ENCODE results near the gene FAM222B. TPM values are rescaled to one million over a fixed set of nuclear protein-coding genes. Genes with fewer than 3 reads are reported as not detected.

The FAM222B gene, protein sequence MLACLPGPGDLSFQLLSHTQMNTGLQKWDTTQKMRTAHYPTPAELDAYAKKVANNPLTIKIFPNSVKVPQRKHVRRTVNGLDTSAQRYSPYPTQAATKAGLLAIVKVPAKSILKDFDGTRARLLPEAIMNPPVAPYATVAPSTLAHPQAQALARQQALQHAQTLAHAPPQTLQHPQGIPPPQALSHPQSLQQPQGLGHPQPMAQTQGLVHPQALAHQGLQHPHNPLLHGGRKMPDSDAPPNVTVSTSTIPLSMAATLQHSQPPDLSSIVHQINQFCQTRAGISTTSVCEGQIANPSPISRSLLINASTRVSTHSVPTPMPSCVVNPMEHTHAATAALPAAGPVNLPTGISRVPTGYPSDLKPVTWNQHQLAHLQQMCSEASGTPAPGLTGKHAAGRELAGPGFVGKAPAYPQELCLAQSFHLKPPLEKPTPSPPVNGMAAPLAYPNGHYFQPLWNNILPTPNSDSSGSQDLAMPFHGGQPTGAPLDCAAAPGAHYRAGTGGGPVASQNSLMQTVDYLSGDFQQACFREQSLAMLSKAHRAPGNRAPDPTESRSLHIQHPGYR
- 10 to 100 TPM; 16.8 to 20.8 TPM for total RNA-seq

DNA sequence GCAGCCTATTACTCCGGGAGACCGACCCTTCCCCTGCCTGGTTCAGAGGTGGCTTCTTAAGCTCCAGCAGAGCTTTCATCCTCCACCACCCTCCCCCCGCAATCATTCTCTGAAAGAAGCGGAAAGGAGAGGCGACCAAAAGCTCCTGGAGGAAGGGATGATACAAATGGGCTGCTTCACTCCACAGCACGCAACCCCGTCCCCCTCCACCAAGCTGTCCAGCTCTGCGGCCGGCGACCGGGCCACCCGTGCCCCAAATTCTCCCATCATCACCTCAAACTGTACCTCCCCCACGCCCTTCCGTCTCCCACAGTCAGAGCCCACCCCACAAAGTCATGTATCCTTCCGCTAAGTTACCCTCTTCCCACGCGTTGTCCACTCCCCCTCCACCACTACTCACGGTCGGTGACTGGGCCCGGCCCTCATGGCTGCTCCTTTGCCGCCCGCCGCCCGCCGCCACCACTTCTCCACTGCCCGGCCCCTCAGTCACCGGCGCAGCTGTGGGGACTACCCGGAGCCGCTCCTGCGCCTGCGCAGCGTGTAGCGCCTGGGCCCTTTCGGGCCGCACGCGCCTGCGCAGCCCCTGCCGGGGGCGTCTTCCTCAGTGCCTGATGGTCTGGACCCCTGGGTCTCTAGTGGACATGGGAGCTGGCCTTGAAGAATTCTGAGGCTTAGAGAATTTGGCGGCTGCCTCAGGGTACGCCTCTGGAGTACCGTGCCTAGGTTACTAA, at the start of gene FAM222B:
Gene FAM222B, minus strand, starts transcription at position 509 of the 731 bp plus-strand sequence. CDS start 76,123 bp downstream, outside the sequence.
- Mint-ChIP-seq H3K4me1 (peaks cover 20% of the 10 kb centered on the region), H3K27ac (peak within 1 kb of the TSS; percentile 90), H3K9me3 (ENCODE audit: low read depth) (no peaks in the 10 kb centered on the region), H3K27me3 (no peaks in the 10 kb centered on the region), H3K4me3 (peak within 1 kb of the TSS; percentile 93), H3K36me3 (ENCODE audit: low read depth) (no peaks in the 10 kb centered on the region)
- ChIA-PET CTCF (interaction anchor here (0.6 to 1.8 kb wide), 20 partner anchors 10 to 123 kb away, joined by 3 to 15 read pairs (median 4); partner anchors contain the start of genes FLOT2, RPL23A and TLCD1), POLR2A (interaction anchor here (0.6 to 1.8 kb wide), 10 partner anchors 11 to 119 kb away, joined by 3 to 11 read pairs (median 4); partner anchors contain the start of gene NEK8)
- DNase-seq (peak; percentile 93), ATAC-seq (peak; percentile 99)
- intact Hi-C loops (cut with DNase I, micrococcal nuclease), result loop anchor here (1.0 to 5.0 kb wide), 8 partner anchors 12 to 115 kb away; partner anchors contain the start of genes DHRS13 (in 1 of the 2) and PHF12 (in 1 of the 2)

DNA sequence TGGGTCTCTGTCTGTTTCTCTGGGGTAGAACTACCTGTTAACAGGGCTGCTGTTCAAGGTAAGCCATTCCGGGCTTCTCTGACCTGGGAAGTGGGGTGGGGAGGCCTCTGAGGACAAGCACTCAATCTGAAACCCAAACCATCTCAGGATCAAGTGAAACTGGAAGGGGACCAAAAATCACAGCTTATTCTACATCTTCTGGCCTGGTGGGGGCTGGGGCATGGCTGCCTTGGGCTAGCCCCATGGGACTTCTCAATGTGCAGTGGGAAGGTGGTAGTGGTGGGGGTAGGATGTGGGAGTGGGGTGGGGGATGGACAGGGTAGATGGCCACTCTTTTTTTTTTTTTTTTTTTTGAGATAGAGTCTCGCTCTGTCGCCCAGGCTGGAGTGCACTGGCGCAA, 49.4 kb upstream of the FAM222B start:
- H3K27ac Mint-ChIP-seq, result peak overlapping the region; percentile 55
- intact Hi-C loops (cut with DNase I, micrococcal nuclease), result loop anchor here in 1 of 2 experiments (2.0 kb wide), 1 partner anchor 35 kb away; no protein-coding TSS in a partner anchor
- ATAC-seq, result no peak

GRCh38 chr17:28891201-28891600, 48.6 kb upstream of the FAM222B start:
- intact Hi-C loops (cut with DNase I, micrococcal nuclease), result no loop called here
- no peak for DNase-seq
- CTCF ChIA-PET, result interaction anchor here (0.6 to 1.5 kb wide), 2 partner anchors 27 to 107 kb away, joined by 3 read pairs; no protein-coding TSS in a partner anchor
- Mint-ChIP-seq H3K4me3 (no peak overlapping the region), H3K27ac (peak overlapping the region; percentile 55), H3K27me3 (no peaks in the 10 kb centered on the region), H3K36me3 (ENCODE audit: low read depth) (peaks cover 20% of the 10 kb centered on the region), H3K9me3 (ENCODE audit: low read depth) (no peaks in the 10 kb centered on the region), H3K4me1 (peaks cover 53% of the 10 kb centered on the region)
- no peak for ATAC-seq
- POLR2A ChIA-PET, result no interaction called here

More for the DNA sequence above, 49.4 kb upstream of the FAM222B start:
- Mint-ChIP-seq H3K36me3 (ENCODE audit: low read depth) (peaks cover 20% of the 10 kb centered on the region), H3K4me1 (peaks cover 59% of the 10 kb centered on the region), H3K4me3 (no peak overlapping the region), H3K27me3 (no peaks in the 10 kb centered on the region), H3K9me3 (ENCODE audit: low read depth) (no peaks in the 10 kb centered on the region)
- POLR2A ChIA-PET, result interaction anchor here (0.6 kb wide), 2 partner anchors 20 to 362 kb away, joined by 3 to 7 read pairs; no protein-coding TSS in a partner anchor
- DNase-seq, result no peak
- CTCF ChIA-PET, result interaction anchor here (1.3 to 1.5 kb wide), 3 partner anchors 10 to 27 kb away, joined by 3 to 7 read pairs (median 5); no protein-coding TSS in a partner anchor

- intact Hi-C loops (cut with DNase I, micrococcal nuclease), result no loop called here
- H3K27ac Mint-ChIP-seq, result peak overlapping the region; percentile 21
- H3K9me3 Mint-ChIP-seq (ENCODE audit: low read depth), result no peaks in the 10 kb centered on the region
- CTCF ChIA-PET, result no interaction called here
- no peak for DNase-seq
- H3K27me3 Mint-ChIP-seq, result no peaks in the 10 kb centered on the region
- H3K4me3 Mint-ChIP-seq, result no peak overlapping the region
- H3K4me1 Mint-ChIP-seq, result peaks cover 43% of the 10 kb centered on the region
- peaks cover 19% of the 10 kb centered on the region for H3K36me3 Mint-ChIP-seq (ENCODE audit: low read depth)
- POLR2A ChIA-PET, result interaction anchor here (0.6 to 0.7 kb wide), 2 partner anchors 47 to 143 kb away, joined by 4 read pairs; partner anchors contain the start of gene FAM222B
- ATAC-seq, result no peak
Observed at GRCh38 chr17:28889996-28890395, 47.4 kb upstream of the FAM222B start.

GRCh38 chr17:28888832-28889231, 46.2 kb upstream of the FAM222B start:
- no peak for ATAC-seq
- intact Hi-C loops (cut with DNase I, micrococcal nuclease), result no loop called here
- Mint-ChIP-seq H3K36me3 (ENCODE audit: low read depth) (peaks cover 19% of the 10 kb centered on the region), H3K27me3 (no peaks in the 10 kb centered on the region), H3K4me3 (no peak overlapping the region), H3K27ac (no peak overlapping the region), H3K4me1 (peaks cover 36% of the 10 kb centered on the region), H3K9me3 (ENCODE audit: low read depth) (no peaks in the 10 kb centered on the region)
- ChIA-PET CTCF (no interaction called here), POLR2A (interaction anchor here (0.6 kb wide), 1 partner anchor 10 kb away, joined by 4 read pairs; no protein-coding TSS in a partner anchor)
- no peak for DNase-seq

DNA sequence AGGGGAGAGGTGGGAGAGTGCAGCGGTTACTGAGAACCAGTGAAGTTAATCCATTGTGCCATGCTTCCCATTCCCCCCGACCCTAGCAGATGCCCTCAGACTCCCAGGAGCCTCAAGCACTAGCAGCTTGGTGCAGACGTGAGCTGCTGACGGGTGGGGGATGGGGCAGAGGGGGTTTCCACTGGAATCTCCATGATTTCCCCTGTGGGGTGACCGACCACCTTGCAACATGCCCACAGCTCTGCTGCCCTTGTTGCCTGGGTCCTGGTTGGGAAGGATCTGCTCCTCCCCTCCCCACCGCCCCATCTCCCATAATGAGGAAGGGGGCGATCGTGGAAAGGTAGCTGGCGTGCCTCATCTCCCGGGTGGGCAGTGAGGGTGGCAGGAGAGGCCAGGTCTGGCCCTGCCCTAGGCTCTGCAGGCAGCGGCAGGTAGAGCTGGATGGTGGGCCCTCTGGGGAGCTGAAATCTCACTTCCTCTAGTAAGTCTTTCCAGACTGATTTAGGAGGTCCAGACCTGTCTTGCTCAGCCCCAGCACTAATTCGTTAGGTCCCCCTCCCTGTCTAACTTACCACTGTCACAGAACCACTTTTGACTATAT, 45.4 kb upstream of the FAM222B start:
- Mint-ChIP-seq H3K4me3 (no peak overlapping the region), H3K36me3 (ENCODE audit: low read depth) (peaks cover 17% of the 10 kb centered on the region), H3K27ac (no peak overlapping the region), H3K27me3 (no peaks in the 10 kb centered on the region), H3K9me3 (ENCODE audit: low read depth) (no peaks in the 10 kb centered on the region), H3K4me1 (peaks cover 27% of the 10 kb centered on the region)
- CTCF ChIA-PET, result interaction anchor here (1.2 kb wide), 1 partner anchor 124 kb away, joined by 4 read pairs; no protein-coding TSS in a partner anchor
- ATAC-seq (no peak), DNase-seq (no peak)
- POLR2A ChIA-PET, result no interaction called here
- intact Hi-C loops (cut with DNase I, micrococcal nuclease), result no loop called here

DNA sequence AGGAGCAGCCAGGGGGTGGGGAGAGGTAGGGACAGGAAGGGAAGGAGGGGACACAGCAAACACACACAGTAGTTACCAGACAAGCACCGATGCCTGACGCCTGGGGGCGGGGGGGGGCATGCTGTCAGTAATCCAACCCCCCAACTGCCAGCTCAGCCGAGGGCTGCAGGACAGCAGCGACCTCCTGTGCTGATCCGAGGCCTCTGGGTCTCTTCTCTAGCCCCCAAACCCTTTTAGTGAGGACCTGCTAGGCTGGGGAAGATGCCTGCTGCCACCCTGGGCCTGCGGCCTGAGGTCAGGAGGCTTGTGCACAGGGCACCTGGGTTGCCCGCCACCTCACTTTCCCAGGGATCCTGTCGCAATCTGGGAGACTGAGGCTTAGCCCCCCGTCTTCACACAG, 43.4 kb upstream of the FAM222B start:
- H3K4me1 Mint-ChIP-seq, result peaks cover 9% of the 10 kb centered on the region
- intact Hi-C loops (cut with DNase I, micrococcal nuclease), result no loop called here
- CTCF ChIA-PET, result interaction anchor here (1.3 kb wide), 1 partner anchor 17 kb away, joined by 3 read pairs; no protein-coding TSS in a partner anchor

DNA sequence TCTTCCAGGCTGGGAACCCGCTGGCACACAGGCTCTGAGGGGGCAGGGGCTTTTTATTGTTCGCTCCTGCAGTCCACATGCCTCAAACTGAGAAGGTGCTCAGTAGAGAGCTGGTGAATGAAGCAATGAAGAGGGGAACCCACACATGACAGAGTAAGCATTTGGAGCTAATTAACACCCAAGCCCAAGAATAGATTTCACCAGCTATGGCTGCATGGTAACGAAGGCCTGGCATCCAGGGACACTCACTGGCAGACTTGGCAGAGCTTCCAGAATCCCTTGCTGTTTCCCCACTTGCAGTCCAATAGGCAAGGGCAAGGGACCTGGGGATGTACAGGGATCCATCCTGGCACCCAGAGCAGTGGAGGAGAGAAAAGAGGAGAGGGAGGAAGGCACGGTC, 42.8 kb upstream of the FAM222B start:
- Mint-ChIP-seq H3K27me3 (no peaks in the 10 kb centered on the region), H3K36me3 (ENCODE audit: low read depth) (peaks cover 20% of the 10 kb centered on the region), H3K9me3 (ENCODE audit: low read depth) (no peaks in the 10 kb centered on the region), H3K4me3 (no peak overlapping the region), H3K4me1 (peaks cover 5% of the 10 kb centered on the region), H3K27ac (no peak overlapping the region)
- CTCF ChIA-PET, result interaction anchor here (1.3 kb wide), 1 partner anchor 17 kb away, joined by 3 read pairs; no protein-coding TSS in a partner anchor
- intact Hi-C loops (cut with DNase I, micrococcal nuclease), result no loop called here
- DNase-seq, result no peak
- no peak for ATAC-seq
- POLR2A ChIA-PET, result no interaction called here

More for the DNA sequence above, 43.4 kb upstream of the FAM222B start:
- Mint-ChIP-seq H3K36me3 (ENCODE audit: low read depth) (peaks cover 19% of the 10 kb centered on the region), H3K9me3 (ENCODE audit: low read depth) (no peaks in the 10 kb centered on the region), H3K4me3 (no peak overlapping the region), H3K27me3 (no peaks in the 10 kb centered on the region), H3K27ac (no peak overlapping the region)
- DNase-seq, result no peak
- POLR2A ChIA-PET, result no interaction called here
- no peak for ATAC-seq

DNA sequence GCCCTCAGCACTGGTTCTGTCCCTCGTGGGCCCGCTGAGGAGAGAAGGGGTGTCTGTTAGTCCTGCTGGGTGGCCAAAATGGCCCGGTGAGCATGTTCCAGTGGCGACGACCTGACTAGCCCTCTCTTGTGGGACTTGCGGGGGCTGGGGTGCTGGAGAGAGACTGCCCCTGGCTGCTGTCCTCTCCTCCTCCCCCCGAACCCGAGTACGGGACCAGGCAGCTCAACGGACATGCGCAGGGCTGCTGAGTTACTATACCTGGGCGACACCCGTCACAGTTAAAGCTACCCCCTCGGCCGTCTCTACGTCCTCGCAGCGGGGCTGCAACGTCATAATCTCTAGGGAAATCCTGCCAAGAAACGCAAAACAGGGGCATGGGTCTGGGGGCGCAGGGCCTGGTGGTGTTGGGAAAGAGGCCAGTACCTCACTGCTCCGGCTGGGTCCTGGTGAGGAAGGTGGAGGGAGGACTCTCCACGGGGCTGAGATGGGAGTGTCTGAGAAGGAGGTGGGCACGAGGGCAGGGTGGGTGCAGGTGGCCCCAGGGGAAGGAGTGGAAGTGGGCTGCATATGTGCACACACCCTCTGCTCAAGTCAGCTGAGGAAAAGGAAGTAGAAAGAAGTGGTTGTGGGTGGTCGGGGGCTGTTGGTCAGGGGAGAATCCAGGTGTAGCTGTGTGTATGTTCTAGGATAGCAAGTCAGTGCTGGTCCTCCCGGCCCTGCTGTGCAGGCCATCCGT, 41.5 kb upstream of the FAM222B start:
- Mint-ChIP-seq H3K4me1 (no peaks in the 10 kb centered on the region), H3K27ac (no peak overlapping the region), H3K36me3 (ENCODE audit: low read depth) (peaks cover 23% of the 10 kb centered on the region), H3K27me3 (no peaks in the 10 kb centered on the region), H3K4me3 (no peak overlapping the region), H3K9me3 (ENCODE audit: low read depth) (no peaks in the 10 kb centered on the region)
- CTCF ChIA-PET, result no interaction called here
- intact Hi-C loops (cut with DNase I, micrococcal nuclease), result no loop called here
- DNase-seq (no peak), ATAC-seq (no peak)
- POLR2A ChIA-PET, result no interaction called here

- POLR2A ChIA-PET, result interaction anchor here (0.5 to 0.6 kb wide), 2 partner anchors 11 to 141 kb away, joined by 4 to 5 read pairs; no protein-coding TSS in a partner anchor
- H3K9me3 Mint-ChIP-seq (ENCODE audit: low read depth), result no peaks in the 10 kb centered on the region
- CTCF ChIA-PET, result no interaction called here
Observed at GRCh38 chr17:28882154-28882895, 39.7 kb upstream of the FAM222B start.

More at GRCh38 chr17:28882154-28882895, 39.7 kb upstream of the FAM222B start:
- Mint-ChIP-seq H3K4me1 (peaks cover 12% of the 10 kb centered on the region), H3K36me3 (ENCODE audit: low read depth) (peaks cover 28% of the 10 kb centered on the region), H3K4me3 (no peak overlapping the region), H3K27ac (no peak overlapping the region), H3K27me3 (no peaks in the 10 kb centered on the region)
- intact Hi-C loops (cut with DNase I, micrococcal nuclease), result no loop called here
- ATAC-seq, result no peak
- no peak for DNase-seq

All from activated CD4-positive, alpha-beta T cell treated with anti-CD3 and anti-CD28 coated beads for 36 hours (primary cell).